GM13976 (cell line): ENCODE results near the gene WFDC6.

Source experiments
- DNase-seq: peaks from one replicate; pipeline ENCODE4 v3.0.0; 2012; ENCODE audit warnings: low spot score
- in situ Hi-C: fragments of 300-500 bp; cut with MboI; formaldehyde crosslinking; loops from one replicate; pipeline ENCODE4 v1.12.0; 2022; ENCODE audit warnings: low sequenced_read_pairs, mixed read lengths, inconsistent platforms; ENCODE audit not compliant: unreplicated experiment
- TF ChIP-seq, protein P1 (sequence below): IDR thresholded peaks from 2 replicates; pipeline ENCODE4 v1.5.1; 2012; ENCODE audit warnings: borderline replicate concordance, mild to moderate bottlenecking; ENCODE audit not compliant: insufficient read depth; ENCODE audit errors: extremely low read depth, missing control alignments, control extremely low read depth

The WFDC6 gene

GRCh38 chr20:45523821-45524220 is 15.5 kb downstream of the WFDC6 start:
- TF ChIP-seq, protein P1, sequence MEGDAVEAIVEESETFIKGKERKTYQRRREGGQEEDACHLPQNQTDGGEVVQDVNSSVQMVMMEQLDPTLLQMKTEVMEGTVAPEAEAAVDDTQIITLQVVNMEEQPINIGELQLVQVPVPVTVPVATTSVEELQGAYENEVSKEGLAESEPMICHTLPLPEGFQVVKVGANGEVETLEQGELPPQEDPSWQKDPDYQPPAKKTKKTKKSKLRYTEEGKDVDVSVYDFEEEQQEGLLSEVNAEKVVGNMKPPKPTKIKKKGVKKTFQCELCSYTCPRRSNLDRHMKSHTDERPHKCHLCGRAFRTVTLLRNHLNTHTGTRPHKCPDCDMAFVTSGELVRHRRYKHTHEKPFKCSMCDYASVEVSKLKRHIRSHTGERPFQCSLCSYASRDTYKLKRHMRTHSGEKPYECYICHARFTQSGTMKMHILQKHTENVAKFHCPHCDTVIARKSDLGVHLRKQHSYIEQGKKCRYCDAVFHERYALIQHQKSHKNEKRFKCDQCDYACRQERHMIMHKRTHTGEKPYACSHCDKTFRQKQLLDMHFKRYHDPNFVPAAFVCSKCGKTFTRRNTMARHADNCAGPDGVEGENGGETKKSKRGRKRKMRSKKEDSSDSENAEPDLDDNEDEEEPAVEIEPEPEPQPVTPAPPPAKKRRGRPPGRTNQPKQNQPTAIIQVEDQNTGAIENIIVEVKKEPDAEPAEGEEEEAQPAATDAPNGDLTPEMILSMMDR = no peak
- DNase-seq = no peak
- in situ Hi-C loops = no loop called here

- no peak for DNase-seq
- in situ Hi-C loops = no loop called here
- TF ChIP-seq, protein P1 = no peak
Observed at GRCh38 chr20:45518282-45518681, 21.0 kb downstream of the WFDC6 start.

- in situ Hi-C loops = no loop called here
- no peak for DNase-seq
Observed at GRCh38 chr20:45515147-45515913, 24.0 kb downstream of the WFDC6 start, which contains the start of gene SPINT3. Gene SPINT3 (minus strand): TSS chr20:45515622. CDS start chr20:45515608, 14 bp downstream.

DNA sequence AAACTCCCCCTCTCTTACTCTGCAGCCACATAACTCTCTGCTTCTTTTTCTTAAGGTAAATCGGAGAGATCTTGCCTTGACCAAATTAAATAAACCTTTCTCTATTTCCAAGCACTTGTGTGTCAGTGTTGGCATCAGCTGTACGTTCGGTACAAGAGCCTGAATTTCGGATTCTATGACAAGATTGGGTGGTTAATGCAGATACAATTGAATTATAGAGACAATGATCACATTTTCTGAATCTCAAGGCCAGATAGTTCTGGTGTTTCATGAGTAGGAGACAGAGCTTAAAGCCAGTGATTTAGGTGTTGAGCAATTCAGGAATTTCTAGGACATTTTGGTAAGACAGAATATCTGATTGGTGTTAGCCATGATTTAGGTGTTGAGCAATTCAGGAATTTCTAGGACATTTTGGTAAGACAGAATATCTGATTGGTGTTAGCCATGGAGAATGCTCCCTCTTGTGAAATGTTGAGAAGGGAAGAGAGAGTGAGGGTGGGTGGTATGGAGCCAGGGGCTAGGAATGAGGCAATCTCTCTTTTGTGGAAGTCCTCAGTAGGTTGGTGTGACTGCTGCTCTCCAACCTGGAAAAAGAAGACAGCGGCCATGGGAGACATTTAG is 28.9 kb downstream of the WFDC6 start:
- in situ Hi-C loops = no loop called here
- DNase-seq = no peak
- TF ChIP-seq, protein P1 = no peak

More at GRCh38 chr20:45515147-45515913, 24.0 kb downstream of the WFDC6 start, which contains the start of gene SPINT3:
- TF ChIP-seq, protein P1 = no peak

DNA sequence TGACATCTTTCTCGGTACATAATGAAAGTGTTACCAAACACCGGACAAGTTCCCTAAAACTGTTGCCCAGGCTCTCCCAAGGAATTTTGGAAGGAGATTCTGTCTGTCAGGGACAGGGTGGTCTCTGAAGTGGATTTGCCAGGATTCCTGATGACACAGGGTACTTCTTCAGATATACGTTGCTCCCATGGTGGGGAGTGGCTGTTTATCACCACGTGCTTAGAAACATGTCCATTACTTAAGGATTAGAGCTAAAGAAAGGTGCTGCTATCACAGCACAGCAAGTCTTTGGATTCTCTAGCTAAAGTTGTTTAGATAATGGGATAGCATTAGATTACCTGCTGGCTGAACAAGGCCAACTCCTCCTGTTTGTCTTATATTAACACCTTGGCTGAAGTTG is 30.2 kb downstream of the WFDC6 start:
- in situ Hi-C loops = no loop called here
- no peak for DNase-seq
- TF ChIP-seq, protein P1 = no peak

- no peak for DNase-seq
- in situ Hi-C loops = no loop called here
- TF ChIP-seq, protein P1 = no peak
Observed at GRCh38 chr20:45508068-45508886, 31.0 kb downstream of the WFDC6 start.
